KG1 (cell line): ENCODE results near the gene ISX.

ENCODE experiments used
- DNase-seq: peaks from one replicate; lab custom pipeline; 2025; lab: John Stamatoyannopoulos, UW

Gene ISX

DNA sequence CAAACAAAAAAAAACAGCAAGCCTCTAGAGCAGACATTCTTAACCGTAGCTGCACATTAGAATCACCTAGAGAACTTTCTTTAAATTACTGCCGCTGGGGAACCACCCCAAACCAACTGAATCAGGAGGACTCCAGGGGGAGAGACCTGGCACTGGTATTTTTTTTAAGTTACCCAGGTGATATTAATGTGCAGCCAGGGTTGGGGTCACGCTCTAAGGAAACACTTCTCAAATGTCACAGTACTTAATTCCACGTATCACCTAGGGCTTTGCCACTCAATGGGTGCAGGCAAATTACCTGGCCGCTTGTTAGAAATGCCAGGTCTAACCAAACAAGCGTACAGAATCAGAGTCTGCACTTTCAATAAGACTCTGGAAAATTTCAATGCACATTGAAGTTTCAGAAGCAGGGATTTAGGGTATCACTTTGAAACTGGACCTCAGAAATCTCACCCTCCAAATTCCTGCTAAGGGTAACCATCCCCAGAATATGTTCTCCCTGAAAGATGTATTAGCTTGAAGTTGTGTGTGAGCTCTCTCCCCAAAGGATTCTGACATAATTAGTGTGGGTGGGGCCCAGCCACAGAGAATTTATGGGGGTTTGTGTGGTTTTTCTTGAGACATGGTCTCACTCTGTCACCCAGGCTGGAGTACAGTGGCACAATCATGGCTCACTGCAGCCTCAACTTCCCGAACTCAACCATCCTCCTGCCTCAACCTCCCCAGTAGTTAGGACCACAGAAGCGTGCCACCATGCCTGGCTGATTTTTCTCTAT is 12.7 kb upstream of the ISX start:
- DNase-seq = no peak

DNA sequence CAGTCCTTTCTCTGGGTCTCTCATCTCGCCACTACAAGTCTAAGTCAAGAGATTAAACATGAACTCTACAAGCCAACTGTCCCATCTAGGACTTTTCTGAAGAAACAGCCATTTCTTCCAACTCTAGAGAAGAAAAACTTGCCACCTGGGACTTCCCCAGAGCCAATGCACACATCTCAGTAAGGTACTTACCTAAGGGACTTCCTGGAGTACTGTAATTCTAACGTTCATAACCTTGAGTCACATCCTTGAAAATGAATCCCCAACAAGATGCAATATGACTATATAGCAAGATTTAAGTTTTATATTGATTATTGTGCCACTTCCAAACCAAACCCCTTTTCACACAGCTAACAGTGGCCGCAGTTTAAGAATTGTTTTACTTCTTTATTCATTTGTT is 11.9 kb upstream of the ISX start:
- no peak for DNase-seq

DNA sequence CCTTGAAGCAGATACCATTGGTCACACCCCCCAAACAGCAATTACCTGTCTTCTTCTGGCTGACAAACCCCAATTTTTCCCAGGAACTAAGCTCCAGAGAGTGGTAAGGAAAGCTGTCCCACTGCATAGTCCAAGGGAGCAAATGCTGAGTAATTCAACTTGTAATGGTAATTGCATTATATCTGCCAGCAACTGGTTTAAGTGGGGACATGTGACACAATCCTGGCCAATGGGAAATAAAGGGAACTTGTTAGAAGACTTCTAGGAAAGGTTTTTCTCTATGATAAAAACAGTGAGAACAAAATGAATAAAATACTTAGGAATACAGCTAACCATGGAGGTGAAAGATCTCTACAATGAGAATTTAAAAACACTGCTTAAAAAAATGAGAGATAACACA is 9.5 kb upstream of the ISX start:
- no peak for DNase-seq

DNA sequence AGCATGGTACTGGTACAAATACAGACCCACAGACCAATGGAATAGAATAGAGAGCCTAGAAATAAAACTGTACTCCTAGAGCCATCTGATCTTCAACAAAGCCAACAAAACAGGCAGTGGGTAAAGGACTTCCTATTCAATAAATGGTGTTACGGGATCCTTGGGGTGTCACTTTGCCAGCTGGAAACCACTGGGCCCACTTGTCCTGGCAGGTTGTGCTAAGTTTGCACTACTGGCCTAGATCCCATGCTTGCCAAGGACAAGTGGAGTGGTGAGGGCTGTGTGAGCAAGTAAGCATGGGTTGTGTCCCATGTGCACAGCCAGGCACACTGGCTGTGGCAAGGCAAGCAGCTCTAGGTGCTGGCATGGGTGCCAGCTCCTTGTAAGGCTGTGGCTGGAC is 8.8 kb upstream of the ISX start:
- DNase-seq = no peak

DNA sequence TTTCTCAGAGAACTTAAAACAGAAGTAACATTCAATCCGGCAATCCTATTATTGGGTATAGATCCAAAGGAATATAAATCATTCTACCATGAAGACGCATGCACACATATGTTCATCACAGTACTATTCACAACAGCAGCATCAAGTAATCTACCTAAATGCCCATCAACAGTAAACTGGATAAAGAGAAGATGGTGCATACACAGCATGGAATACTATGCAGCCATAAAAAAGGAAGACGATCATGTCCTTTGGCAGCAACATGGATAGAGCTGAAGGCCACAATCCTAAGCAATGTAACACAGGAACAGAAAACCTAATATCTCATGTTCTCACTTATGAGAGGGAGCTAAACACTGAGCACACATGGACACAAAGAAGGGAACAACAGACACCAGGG is 6.3 kb upstream of the ISX start:
- no peak for DNase-seq

DNA sequence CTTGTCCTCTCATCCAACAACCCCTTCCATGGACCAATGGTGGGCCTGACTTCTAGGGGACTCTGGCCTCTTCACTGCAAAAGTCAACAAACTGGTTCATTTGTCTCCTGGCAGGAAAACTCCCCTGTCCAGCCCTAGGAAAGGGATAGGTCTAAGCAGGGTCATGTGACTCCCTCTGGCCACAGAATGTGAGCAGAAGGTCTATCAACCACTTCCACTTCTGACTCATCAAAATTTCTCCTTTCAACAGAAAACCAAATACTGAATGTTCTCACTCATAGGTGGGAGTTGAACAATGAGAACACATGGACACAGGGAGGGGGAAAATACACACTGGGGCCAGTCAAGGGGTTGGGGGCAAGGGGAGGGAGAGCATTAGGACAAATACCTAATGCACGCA is 1.3 kb upstream of the ISX start:
- DNase-seq = no peak

DNA sequence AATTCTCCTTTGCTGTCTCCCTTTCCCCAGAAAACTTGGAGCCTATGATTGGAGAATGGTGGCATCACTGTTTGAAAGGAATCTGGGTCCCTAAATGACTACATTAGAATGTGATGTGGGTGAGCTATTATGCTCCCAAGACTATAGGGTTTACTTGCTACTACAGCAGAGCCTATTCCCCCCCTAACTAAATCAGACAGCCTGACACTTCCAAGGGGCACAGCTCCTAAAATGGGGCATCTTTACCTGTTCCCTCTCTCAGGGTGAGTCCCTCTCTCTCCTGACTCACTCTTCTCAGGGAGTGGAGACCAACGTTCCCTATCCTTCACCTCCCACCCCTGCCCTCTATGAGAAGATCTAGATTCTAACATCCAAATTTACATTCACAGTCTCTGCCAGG is 775 bp upstream of the ISX start:
- no peak for DNase-seq

DNA sequence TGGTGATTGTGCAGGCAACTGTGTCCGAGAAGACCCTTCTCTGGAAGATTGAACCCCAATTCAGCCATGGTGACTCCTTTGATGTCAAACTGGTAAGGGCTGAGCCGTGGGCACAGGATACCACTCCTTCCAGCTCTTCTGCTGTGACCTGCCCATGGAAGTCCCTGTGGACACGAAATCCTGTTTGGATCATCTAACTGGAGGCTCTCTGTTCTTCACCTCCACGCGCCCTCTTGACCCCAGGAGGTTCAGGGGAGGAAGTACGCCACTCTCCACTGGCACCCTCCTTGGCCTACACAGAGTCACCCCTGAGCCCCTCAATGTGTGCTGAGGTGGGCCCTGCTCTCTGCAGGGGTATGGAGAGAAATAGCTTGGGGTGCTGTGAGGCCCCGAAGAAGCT is 810 bp downstream of the ISX start:
- DNase-seq = no peak

DNA sequence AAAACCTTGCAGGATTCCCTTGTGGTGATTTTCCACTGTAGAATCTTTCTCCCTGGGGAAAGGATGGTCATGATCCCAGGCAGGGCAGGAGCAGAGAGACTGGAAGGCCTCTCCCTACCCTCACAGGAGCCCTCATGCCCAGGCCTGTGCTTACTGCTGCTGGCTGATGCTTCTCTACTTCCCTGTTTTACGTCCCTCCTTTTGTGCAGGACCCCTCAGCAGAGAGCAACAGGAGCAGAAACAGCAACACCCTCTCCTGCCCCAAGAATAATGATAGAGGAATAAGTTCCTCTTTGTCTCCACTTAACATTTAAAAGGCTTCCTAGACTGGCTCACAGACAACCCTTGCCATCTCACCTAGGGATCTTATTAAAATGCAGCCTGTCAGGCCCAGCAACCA is 3.6 kb downstream of the ISX start:
- DNase-seq = no peak

DNA sequence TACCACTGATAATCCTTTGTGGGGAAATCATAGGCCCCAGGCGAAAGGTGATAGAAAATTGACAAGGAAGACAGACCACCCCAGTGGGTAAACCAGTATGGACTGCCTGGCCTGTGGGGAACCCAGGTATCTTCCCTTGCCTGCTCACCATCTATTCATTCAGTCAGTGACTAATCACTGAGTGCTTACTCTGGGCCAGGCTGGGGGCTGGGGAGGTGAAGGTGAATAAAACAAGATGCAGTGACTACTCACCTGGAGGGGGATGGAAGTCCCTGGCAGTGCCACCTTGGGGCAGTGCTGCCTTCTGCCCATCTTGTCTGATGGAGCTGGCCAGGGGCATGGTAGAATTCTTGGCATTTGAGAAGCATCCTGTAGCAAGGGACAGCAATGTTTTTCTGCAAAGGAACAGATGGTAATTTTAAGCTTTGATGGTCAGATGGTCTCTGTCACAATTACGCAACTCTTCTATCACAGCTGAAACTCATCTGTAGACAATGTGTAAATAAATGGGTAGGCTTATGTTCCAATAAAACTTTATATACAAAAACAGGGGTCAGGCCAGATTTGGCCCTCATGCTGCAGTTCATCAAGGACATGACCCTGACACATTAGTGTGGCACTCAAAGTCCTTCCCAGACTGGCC is 4.6 kb downstream of the ISX start:
- DNase-seq = no peak

DNA sequence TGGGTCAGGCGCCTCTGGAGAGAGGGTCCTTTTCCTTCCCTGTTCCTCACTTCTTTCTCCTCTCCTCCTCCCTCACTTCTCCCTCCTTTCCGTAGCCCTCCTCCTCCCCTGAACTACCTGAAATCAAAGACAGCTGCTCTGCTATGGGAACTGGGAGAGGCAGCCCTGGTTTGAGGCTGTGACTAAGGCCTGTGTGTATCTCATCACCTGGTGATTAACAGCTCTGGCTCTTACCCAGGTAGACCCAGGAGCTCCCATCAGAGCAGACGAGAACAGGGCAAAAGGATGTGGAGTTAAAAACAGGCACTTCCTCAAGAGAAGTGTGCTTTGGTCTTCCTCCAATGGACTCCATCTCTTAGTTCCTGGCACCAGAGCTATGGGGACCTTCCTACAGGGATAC is 5.8 kb downstream of the ISX start:
- DNase-seq = no peak

DNA sequence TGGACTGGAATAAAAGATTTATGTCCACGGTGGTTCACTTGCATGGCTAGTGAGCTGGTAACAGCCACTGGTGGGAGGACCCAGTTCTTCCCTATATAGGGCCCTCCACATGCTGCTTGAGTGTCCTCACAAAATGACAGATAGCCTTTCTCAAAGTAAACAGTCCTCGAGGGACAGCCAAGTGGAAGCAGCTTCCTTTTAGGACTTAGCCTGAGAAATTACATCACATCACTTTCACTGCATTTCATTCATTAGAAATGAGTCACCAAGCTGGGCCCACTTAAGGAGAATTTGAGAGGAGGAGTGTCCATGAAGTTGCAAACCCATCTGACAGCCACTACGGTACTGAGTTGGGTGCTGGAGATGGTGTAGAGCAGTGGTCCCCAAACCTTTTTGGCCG is 7.0 kb downstream of the ISX start:
- no peak for DNase-seq

DNA sequence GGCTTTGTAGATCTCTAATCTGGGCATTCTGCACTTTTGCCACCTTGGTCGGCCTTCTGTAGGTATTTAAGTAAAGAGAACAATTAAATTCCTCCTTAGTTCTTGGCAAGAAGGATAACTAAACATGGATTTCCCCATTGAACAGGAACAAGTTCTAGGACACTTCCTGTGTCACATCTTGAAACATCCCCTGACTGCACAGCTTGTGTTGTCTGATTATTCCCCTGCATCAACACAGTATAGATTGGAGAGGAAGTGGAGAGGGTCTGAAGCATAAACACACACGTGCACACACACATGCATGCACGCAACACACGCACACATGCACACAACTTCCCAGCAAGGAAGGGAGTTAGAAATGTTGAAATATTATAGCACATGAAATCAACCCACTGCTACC is 8.6 kb downstream of the ISX start:
- no peak for DNase-seq

DNA sequence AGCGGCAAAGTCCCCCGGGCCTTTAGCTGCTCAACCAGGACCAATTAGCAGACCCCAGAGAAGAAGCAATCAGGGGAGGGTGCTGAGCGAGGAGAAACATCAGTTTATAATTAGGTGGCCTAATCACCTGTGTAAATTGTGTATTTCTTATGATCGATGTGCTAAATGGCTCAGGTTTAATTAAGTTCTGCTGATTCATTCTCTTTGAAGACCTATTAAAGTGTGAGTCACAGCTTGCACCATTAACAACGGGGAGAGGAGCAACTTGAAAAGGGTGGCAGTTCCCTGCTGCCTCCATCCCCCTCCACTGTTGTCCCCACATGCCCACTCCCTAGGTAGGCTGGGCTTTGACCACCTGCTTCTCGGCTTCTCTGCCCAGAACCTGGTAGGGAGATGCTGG is 10.7 kb downstream of the ISX start:
- DNase-seq = no peak

DNA sequence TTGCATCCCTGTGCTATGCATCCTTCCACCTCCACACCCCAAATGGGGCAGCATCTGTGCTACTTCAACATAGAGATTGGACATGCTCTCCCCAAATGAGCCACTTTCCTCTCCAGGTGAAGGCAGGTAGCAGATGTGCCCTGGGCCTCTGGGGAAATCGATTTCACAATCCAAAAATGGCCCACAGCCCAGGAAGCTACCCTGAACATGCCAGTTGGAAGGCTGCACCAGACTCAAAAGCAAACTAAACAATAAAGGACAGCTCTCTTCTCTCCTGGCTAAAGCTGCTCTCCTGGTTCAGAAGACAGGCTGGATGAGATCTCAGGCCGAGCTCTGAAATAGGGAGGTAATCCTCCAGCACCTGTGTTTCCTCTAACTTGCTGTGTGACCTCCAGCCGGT is 19.7 kb downstream of the ISX start:
- no peak for DNase-seq

DNA sequence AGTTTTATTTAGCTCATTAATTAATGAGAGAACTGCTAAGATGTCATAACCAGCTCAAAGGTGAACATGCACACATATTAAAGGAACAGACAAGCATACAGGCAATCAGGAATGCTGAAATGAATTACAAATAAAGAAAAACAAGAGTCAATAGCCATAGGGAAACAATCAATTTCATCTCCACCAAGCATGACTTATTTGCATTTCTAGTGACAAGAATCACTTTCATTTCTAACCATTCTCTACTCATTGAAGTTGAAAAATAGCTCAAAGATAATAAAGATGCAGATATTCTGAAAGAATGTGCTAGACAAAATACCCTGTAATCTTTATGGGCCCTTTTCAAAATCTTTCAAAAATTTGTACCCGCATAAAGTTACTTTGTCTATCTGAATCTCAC is 23.2 kb downstream of the ISX start:
- no peak for DNase-seq

DNA sequence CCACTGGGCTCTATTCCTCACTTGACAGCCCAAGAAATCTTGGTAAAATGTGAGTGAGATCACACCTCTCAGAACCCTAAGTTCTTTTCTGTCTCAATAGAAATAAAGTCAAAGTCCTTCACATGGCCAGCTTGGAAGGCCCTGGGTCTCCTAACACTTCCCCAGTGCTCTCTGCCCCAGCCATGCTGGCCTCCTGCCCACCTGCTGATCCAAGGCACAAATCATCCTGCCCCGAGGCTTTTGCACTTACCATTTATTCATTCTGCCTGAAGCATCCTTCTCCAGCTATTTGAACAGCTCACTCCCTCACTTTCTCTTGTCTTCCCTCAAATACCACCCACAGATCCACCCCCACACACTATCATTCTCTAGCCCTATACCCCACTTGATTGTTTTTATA is 26.4 kb downstream of the ISX start:
- DNase-seq = no peak

DNA sequence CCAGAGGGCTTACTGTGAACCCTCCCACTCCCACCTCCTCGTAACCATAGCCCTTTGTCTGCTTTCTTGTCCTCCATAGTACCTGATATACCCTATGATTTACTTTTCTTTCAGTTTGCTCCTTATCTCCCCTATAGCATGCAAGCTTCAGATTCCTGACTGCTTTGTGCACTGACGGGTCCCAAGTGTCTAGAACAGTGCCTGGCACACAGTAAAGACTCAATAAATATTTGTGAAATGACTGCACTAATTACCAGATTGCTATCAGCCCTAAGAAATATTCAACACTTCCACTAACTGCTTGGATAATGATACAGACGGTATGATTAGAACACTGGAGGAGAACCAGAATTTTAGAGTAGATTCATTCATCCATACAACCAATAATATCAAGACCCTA is 33.0 kb downstream of the ISX start:
- DNase-seq = no peak

DNA sequence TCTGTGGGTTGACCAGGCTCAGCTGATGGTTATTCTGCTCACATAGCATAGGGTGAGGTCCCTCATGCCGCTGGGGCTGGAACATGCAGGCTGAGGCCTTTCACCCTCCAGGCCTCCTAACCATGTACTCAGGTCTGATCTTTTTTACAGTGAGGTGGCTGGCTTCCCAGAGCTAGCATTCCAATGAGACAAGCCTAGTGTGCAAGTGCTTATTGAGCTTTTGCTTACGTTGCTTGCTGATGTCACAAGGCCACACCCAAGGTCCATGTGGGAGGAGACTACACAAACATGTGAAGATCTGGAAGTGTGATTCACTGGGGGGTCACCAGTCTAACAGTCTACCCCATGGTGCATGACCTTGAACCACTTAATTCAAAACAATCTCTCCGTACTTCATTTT is 33.9 kb downstream of the ISX start:
- no peak for DNase-seq

DNA sequence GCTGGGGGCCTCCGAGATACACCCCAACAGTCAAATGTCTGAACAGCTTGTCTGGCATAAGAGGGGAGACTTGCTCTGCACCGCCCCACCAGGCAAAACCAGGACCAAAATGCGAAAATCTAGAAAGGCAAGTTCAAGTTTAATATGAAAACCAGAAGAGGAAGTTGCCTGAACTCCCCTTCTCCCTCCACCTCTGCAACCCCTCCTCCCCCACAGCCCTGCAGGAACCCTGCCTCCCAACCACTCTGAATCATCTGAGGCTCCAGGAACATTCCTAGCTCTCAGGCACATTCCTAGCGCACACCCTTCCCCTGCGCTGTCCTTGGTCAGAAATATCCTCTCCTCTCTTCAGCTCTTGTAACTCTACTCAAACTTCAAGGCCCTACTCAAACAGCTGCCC is 36.7 kb downstream of the ISX start:
- no peak for DNase-seq

DNA sequence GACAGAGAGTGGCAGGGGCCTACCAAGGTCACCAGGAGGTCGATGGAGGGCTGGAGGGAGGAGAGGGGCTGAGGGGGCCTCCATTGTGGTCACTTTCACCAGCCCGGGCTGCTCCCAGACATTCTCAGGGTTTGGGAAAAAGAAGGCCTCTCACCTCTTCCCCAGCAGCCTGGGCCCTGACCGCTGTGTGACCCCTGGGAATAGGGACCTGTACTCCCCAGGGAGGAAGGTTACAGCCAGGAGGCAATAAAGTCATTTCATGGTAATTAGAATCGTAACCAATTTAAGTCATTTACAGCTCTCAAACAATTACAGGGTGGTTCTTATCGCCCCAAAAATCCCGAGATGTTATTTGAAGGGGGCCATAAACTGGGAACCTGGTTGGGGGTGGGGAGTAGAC is 37.8 kb downstream of the ISX start:
- no peak for DNase-seq

DNA sequence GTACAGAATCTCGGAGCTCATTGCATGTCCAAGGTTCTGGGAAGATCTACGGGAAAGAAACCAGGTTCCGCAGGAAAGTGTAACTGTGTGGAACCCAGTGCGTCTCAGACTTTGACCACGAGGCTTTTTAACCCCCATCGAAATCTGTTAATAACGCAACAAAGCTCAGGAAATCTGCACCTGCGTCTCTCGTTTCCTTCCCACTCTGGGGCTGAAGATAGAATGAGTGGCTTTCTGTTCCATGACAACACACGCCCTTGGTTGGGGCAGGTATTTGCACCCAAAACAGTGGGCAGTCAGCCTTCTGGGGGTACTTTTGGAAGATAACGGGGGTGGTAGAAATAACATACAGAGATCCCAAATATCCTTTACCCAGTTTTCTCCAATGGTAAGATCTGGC is 38.5 kb downstream of the ISX start:
- DNase-seq = no peak

DNA sequence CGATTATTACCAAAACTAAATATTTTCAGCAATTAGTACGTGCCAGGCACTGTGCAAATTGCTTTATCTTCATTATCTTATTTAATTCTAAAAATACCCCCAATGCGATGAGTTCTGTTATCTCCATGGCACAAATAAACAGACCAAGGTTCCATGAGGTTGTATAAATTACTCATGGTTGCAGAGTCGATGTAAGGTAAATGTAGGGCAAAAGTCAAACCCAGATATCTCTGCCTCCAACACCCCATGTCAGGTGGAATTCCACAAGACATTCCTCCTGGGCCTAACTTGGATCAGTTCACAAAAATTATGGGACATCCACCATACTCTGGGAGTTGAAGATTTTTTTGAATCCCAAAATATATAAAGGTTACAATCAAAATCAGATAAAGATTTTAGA is 43.7 kb downstream of the ISX start:
- DNase-seq = no peak

DNA sequence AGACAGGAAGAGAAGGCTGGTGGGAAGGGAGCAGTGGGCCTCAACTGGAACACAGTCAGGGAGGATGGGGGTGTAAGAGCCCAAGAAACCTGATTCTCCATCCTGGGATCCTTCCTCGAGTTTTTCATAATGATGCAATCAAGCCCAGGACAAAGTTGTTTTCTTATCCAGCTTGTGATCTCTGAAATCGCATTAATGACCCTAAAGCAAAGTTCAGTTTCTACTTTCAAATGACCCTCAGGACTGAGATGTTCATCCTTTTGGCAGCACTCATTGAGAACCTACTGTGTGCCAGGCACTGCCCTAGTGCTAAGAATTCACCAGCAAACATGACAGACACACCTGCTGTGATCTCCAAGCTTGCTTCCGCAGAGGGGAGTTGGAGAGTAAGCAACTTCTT is 45.3 kb downstream of the ISX start:
- no peak for DNase-seq
